PFSK-1 (cell line): ENCODE measurements around the gene CENPP.

Source experiments
- FOXP2 ChIP-seq: optimal IDR thresholded peaks from 2 replicates; pipeline ENCODE3; 2011; ENCODE audit warnings: borderline replicate concordance, control low read depth, inconsistent platforms; ENCODE audit not compliant: insufficient read depth; ENCODE audit errors: extremely low read length, extremely low read depth
- POLR2AphosphoS5 ChIP-seq: IDR thresholded peaks from 2 replicates; pipeline ENCODE4 v1.6.1; 2012; ENCODE audit warnings: low read depth, mild to moderate bottlenecking, control low read depth, low read length, moderate library complexity
- REST ChIP-seq, 2 experiments: IDR thresholded peaks; 2 replicates each; pipeline versions ENCODE4 v1.6.1 to v1.8.0; 2011 to 2012; ENCODE audit warnings: low read depth in 2 of 2, low read length in 2 of 2, control low read depth in 1 of 2, inconsistent platforms in 1 of 2, mild to moderate bottlenecking in 1 of 2, moderate library complexity in 1 of 2; ENCODE audit not compliant: insufficient read depth in 1 of 2
- SIN3A ChIP-seq: IDR thresholded peaks from 2 replicates; pipeline ENCODE4 v1.6.1; 2012; ENCODE audit warnings: mild to moderate bottlenecking, low read length, moderate library complexity, borderline replicate concordance; ENCODE audit not compliant: insufficient read depth
- TAF1 ChIP-seq: IDR thresholded peaks from 2 replicates; pipeline ENCODE4 v1.6.1; 2012; ENCODE audit warnings: low read length, control low read depth, borderline replicate concordance; ENCODE audit not compliant: insufficient read depth

Gene CENPP

GRCh38 chr9:92438900-92439526 lies 113.3 kb downstream of the CENPP start:
- TF ChIP-seq SIN3A: no peak
- TF ChIP-seq TAF1: no peak
- no peak for TF ChIP-seq FOXP2
- TF ChIP-seq POLR2AphosphoS5: no peak
- no peak for TF ChIP-seq REST (IDR thresholded peaks at IDR 0.05; ENCODE audit: insufficient read depth in 1 of 2, low read depth in 2 of 2, low read length in 2 of 2)

- no peak for TF ChIP-seq TAF1
These were observed 114.4 kb downstream of the CENPP start for GRCh38 chr9:92439921-92440750.

- TF ChIP-seq FOXP2 (no peak), REST (IDR thresholded peaks at IDR 0.05; ENCODE audit: insufficient read depth in 1 of 2, low read depth in 2 of 2, low read length in 2 of 2) (no peak), POLR2AphosphoS5 (no peak), SIN3A (no peak), TAF1 (no peak)
These were observed 114.9 kb downstream of the CENPP start for GRCh38 chr9:92440751-92441046.

- TF ChIP-seq REST (IDR thresholded peaks at IDR 0.05; ENCODE audit: insufficient read depth in 1 of 2, low read depth in 2 of 2, low read length in 2 of 2) (no peak), TAF1 (no peak), POLR2AphosphoS5 (no peak), FOXP2 (no peak), SIN3A (no peak)
These were observed 119.1 kb downstream of the CENPP start for GRCh38 chr9:92444841-92445240.

- TF ChIP-seq FOXP2 (no peak), SIN3A (no peak), TAF1 (no peak), REST (IDR thresholded peaks at IDR 0.05; ENCODE audit: insufficient read depth in 1 of 2, low read depth in 2 of 2, low read length in 2 of 2) (no peak), POLR2AphosphoS5 (no peak)
These were observed 120.8 kb downstream of the CENPP start for GRCh38 chr9:92446536-92446935.
